ENCODE data around the gene LIMS3. TPM values are rescaled to one million over a fixed set of nuclear protein-coding genes. Genes with fewer than 3 reads are reported as not detected.
"Not testable (repeated sequence)": the region's sequence is repeated elsewhere in the genome, so short reads cannot be mapped to it uniquely, and the experiment has no call there.

The LIMS3 gene, protein sequence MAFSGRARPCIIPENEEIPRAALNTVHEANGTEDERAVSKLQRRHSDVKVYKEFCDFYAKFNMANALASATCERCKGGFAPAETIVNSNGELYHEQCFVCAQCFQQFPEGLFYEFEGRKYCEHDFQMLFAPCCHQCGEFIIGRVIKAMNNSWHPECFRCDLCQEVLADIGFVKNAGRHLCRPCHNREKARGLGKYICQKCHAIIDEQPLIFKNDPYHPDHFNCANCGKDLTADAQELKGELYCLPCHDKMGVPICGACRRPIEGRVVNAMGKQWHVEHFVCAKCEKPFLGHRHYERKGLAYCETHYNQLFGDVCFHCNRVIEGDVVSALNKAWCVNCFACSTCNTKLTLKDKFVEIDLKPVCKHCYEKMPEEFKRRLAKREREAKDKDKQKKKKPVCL
- not detected in 2 replicates for total RNA-seq

DNA sequence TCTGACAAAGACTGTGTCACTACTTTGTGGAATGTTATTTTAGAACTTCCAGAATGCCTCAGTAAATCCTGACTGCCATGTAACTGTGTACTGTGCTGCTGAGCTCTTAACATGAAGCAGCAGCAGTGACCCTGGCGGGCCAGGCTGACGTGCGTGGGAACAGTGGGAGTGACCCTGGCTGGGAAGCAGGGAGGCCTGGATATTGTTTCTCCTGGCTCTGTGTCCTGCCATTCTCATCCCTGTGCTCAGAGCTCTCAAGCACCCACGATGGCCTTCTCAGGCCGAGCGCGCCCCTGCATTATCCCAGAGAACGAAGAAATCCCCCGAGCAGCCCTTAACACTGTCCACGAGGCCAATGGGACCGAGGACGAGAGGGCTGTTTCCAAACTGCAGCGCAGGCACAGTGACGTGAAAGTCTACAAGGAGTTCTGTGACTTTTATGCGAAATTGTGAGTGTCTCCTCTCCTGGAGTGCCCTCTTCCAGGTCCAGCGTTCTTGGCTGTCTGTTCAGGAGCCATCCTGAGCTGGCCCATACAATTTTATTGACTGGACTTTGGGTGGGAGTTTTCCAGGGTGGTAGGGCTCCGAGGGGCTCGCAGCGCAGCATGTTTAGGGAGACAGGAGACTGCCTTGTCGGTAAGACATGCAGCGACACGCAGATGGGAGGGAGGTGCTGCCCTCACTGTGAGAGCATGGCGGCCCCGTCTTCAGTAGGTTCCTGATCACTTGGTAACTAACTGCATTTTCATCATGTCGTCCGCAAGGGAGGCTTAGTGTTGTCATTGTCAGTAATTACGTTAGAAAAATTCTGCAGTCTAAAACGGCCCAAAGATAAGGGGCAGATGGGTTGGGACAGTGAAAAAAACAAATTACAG, at the start of gene LIMS3:
Gene LIMS3, plus strand, starts transcription at position 227 of the 875 bp plus-strand sequence. Its CDS starts 41 bp downstream, at position 268.
- DNase-seq (ENCODE audit: low spot score); intact Hi-C loops (cut with micrococcal nuclease); H3K36me3 Mint-ChIP-seq (ENCODE audit: low read depth); H3K27me3 Mint-ChIP-seq (ENCODE audit: low read depth); H3K9me3 Mint-ChIP-seq; H3K4me3 Mint-ChIP-seq (ENCODE audit: low read depth); H3K27ac Mint-ChIP-seq; H3K4me1 Mint-ChIP-seq (ENCODE audit: low read depth): not testable (repeated sequence)

DNA sequence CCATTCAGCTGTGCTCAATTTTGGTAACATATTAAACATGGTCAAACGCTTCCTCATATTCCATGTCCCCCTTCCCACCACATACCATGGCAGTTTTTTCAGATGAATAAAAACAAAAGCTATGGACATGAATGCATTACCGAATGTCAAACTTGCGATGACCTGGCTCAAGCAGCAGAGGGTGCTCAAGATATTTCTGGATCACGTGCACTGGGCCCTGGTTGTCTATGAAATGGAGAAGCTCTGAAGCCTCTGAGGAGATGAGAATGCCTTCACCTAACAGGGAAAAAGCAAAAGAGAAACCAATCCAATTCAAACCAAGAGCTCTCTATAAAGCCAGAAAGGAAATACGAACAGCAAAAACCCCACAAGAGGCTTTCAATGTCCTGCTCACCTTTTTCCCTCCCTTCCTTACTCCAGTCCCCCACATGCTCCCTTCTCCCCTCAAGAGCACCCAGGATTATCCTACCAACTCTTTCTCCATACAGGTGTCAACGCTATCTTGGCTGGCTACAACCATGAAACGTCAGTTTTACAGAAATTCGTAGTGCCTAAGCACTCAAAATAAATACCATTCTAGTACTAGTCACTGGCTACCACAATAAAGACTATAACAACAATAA, 27.2 kb upstream of the LIMS3 start:
- H3K9me3 Mint-ChIP-seq; H3K4me1 Mint-ChIP-seq (ENCODE audit: low read depth); DNase-seq (ENCODE audit: low spot score); H3K27me3 Mint-ChIP-seq (ENCODE audit: low read depth); H3K4me3 Mint-ChIP-seq (ENCODE audit: low read depth); intact Hi-C loops (cut with micrococcal nuclease); H3K27ac Mint-ChIP-seq; H3K36me3 Mint-ChIP-seq (ENCODE audit: low read depth): not testable (repeated sequence)

DNA sequence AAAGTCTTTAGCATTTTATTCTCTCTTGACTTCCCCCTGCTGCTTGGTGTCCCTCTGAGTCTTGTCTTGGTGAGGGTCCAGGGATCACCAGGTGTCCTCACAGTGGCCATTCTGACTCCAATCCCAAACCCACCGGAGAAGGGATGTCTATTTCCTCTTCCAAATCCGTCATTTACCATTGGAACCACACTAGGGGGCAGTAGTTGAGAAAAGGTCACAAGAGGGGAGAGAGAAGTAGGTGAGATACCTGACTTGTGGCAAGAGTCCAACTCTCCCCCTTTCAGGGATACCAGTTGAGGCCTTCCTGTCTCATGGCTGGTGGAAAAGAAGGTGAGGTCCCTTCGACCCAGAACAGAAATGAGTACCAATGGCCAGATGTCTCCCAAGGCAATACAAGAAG, 21.9 kb upstream of the LIMS3 start:
- H3K36me3 Mint-ChIP-seq (ENCODE audit: low read depth); H3K27me3 Mint-ChIP-seq (ENCODE audit: low read depth); intact Hi-C loops (cut with micrococcal nuclease); H3K9me3 Mint-ChIP-seq; H3K4me3 Mint-ChIP-seq (ENCODE audit: low read depth); H3K4me1 Mint-ChIP-seq (ENCODE audit: low read depth); DNase-seq (ENCODE audit: low spot score); H3K27ac Mint-ChIP-seq: not testable (repeated sequence)

DNA sequence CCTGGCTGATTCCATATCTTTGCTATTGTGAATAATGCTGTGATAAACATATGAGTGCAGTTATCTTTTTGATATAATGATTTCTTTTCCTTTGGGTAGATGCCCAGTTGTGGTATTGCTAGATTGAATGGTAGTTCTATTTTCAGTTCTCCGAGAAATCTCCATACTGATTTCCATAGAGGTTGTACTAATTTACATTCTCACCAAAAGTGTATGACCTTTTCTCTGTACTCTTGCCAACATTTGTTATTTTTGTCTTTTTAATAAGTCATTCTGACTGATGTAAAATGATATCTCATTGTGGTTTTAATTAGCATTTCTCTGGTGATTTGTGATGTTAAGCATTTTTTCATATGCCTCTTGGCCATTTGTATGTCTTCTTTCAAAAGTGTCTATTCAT, 16.4 kb upstream of the LIMS3 start:
- intact Hi-C loops (cut with micrococcal nuclease); H3K9me3 Mint-ChIP-seq; H3K36me3 Mint-ChIP-seq (ENCODE audit: low read depth); H3K27ac Mint-ChIP-seq; DNase-seq (ENCODE audit: low spot score); H3K4me3 Mint-ChIP-seq (ENCODE audit: low read depth); H3K27me3 Mint-ChIP-seq (ENCODE audit: low read depth); H3K4me1 Mint-ChIP-seq (ENCODE audit: low read depth): not testable (repeated sequence)

DNA sequence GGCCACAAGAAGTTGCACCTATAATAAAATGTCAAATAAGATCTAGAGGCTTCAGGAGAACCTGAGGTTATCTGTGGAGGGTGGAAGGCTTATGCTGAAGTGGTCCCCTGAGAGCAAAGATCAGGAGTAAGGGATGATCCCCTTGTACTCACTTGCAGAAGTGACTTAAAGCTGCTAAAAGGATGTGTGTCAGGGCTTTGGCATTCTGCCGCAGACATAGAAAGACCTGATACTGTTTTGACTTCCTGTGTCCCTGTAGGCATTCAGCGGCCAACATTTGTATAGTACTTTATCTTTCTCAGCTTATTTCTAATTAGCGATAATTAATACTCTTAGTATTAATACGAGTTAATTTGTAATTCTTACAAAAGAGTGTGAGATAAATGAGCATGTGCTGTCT, 10.1 kb upstream of the LIMS3 start:
- H3K4me1 Mint-ChIP-seq (ENCODE audit: low read depth); H3K36me3 Mint-ChIP-seq (ENCODE audit: low read depth); H3K27me3 Mint-ChIP-seq (ENCODE audit: low read depth); H3K4me3 Mint-ChIP-seq (ENCODE audit: low read depth); DNase-seq (ENCODE audit: low spot score); H3K9me3 Mint-ChIP-seq; intact Hi-C loops (cut with micrococcal nuclease); H3K27ac Mint-ChIP-seq: not testable (repeated sequence)

DNA sequence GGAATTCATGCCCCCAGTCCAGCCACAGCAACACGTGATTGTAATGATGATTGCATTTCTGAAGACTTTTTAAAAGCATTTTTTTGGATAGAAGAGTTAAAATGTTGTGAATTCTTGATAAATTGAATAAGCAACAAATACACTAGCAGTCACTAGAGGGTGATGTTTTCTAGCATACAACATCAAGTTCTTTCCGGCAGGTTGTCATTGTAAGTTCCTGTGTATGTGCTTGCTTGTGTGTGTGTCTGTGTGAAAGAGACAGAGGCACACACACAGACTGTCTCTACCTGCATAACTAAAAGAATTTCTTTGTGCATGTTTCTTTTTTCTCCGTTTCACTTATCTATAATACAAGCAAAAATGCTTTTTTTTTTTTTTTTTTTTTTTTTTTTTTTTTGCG, 8.6 kb upstream of the LIMS3 start:
- H3K27me3 Mint-ChIP-seq (ENCODE audit: low read depth); H3K4me3 Mint-ChIP-seq (ENCODE audit: low read depth); H3K27ac Mint-ChIP-seq; intact Hi-C loops (cut with micrococcal nuclease); H3K36me3 Mint-ChIP-seq (ENCODE audit: low read depth); DNase-seq (ENCODE audit: low spot score); H3K9me3 Mint-ChIP-seq; H3K4me1 Mint-ChIP-seq (ENCODE audit: low read depth): not testable (repeated sequence)

DNA sequence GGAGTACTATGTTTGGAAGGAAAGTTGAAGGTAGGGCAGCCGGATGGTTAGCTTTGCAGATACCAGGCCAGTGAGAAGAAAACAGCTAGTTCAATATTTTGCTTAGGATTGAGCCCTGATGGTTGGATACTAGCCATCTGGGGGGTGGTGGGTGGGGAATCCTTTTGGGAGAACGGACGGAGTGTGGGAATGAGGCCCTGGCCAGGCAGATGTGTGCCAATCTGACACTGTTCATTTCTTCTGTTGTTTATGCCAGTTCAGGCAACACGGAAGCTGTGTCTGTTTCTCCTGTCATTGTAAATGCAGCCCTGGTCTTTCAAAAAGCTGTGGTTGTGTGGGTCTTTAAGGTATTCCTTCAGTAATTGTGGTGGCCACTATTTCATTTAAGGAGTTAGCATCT, 7.5 kb upstream of the LIMS3 start:
- H3K4me1 Mint-ChIP-seq (ENCODE audit: low read depth); intact Hi-C loops (cut with micrococcal nuclease); H3K9me3 Mint-ChIP-seq; H3K27ac Mint-ChIP-seq; H3K4me3 Mint-ChIP-seq (ENCODE audit: low read depth); DNase-seq (ENCODE audit: low spot score); H3K27me3 Mint-ChIP-seq (ENCODE audit: low read depth); H3K36me3 Mint-ChIP-seq (ENCODE audit: low read depth): not testable (repeated sequence)

DNA sequence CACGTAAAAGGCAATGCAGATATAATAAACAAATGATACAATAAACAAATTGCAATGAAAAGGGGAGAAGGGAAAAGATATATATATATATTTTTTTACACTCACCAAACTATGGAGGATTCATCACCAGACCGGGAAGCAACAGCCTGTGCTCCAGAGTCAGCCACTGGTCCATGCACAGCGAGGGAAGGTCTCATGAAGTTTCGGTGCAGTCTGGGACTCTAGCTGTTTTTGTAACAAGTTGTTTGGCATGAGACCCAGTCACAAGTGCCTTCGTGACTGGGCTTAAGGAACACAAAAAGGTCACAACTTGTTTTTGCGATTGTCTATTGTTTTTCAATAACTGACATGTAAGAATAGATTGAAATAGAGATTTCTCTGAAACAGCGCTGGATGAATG, 4.8 kb upstream of the LIMS3 start:
- DNase-seq (ENCODE audit: low spot score); H3K27me3 Mint-ChIP-seq (ENCODE audit: low read depth); H3K4me3 Mint-ChIP-seq (ENCODE audit: low read depth); intact Hi-C loops (cut with micrococcal nuclease); H3K4me1 Mint-ChIP-seq (ENCODE audit: low read depth); H3K27ac Mint-ChIP-seq; H3K9me3 Mint-ChIP-seq; H3K36me3 Mint-ChIP-seq (ENCODE audit: low read depth): not testable (repeated sequence)

DNA sequence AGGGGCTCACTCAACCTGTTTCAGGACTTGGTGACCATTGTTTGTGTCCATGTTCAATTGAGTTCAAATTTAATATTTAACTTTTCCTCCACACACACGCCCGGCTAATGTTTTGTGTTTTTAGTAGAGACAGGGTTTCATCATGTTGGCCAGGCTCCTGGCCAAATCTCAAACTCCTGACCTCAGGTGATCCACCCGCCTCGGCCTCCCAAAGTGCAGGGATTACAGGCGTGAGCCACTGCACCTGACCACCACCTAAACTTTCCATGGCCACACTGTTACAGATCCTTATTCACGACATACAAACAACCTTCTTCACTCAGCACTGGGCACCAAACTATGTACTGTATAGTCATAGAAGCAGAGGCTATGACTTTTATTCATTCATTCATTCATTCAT, 4.3 kb upstream of the LIMS3 start:
- intact Hi-C loops (cut with micrococcal nuclease); H3K9me3 Mint-ChIP-seq; H3K4me3 Mint-ChIP-seq (ENCODE audit: low read depth); H3K36me3 Mint-ChIP-seq (ENCODE audit: low read depth); H3K27me3 Mint-ChIP-seq (ENCODE audit: low read depth); H3K27ac Mint-ChIP-seq; DNase-seq (ENCODE audit: low spot score); H3K4me1 Mint-ChIP-seq (ENCODE audit: low read depth): not testable (repeated sequence)

DNA sequence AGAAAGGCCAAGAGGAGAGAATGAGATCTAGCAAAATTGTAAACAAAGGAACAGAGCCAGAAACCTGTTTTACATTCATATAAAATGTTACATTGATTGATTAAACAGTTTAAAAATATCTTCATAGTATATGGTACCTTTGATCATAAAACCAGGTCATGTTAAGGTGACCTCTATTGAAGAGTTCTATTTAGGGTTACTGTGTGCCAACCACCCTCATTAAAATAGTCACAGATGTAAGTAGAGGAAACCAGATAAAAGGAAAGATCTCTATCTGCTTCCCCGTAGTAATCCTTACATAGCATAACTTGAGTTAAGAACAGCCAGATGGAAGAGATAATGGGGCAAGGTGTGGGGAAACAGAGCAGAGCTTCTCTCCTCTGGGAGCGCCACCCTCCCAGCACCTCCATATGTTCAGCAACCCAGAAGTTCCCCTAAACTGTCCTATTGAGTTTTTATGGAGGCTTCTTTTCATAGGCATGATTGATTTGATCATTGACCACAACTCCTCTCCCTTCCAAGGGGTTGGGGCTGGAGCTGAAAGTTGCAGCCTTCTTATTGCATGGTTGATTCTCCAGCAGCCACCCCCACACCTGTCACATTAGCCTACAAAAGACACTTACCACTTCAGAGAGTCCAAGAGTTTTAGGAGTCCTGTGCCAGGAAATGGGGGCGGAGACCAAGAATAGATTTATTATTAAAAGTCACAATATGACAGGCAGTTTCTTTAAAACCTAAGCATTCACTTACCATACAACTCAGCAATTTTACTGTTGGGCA, 3.2 kb upstream of the LIMS3 start:
- H3K9me3 Mint-ChIP-seq = not testable (repeated sequence)

DNA sequence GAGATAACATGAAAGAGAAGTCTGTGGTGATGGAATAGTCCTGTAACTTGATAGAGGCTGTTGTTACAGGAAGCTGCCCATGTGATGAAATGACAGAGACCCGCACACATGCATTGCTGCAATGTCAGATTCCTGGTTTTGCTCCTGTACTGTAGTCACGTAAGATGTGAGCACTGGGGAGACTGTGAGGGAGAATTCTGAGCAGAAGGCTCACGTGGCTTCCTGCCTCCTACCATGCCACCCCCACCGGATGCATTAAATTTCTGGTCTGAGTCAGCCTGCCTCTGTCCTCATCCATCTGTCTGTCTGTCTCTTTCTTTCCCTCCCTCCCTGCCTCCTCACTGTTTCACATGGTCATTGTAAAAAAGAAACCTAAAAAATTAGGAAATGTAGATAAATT, 2.3 kb upstream of the LIMS3 start:
- H3K27me3 Mint-ChIP-seq (ENCODE audit: low read depth); H3K27ac Mint-ChIP-seq; H3K36me3 Mint-ChIP-seq (ENCODE audit: low read depth); H3K4me1 Mint-ChIP-seq (ENCODE audit: low read depth); DNase-seq (ENCODE audit: low spot score); intact Hi-C loops (cut with micrococcal nuclease); H3K9me3 Mint-ChIP-seq; H3K4me3 Mint-ChIP-seq (ENCODE audit: low read depth): not testable (repeated sequence)

More for the DNA sequence above, 3.2 kb upstream of the LIMS3 start:
- H3K27ac Mint-ChIP-seq; H3K27me3 Mint-ChIP-seq (ENCODE audit: low read depth); H3K36me3 Mint-ChIP-seq (ENCODE audit: low read depth); H3K4me1 Mint-ChIP-seq (ENCODE audit: low read depth); DNase-seq (ENCODE audit: low spot score); intact Hi-C loops (cut with micrococcal nuclease); H3K4me3 Mint-ChIP-seq (ENCODE audit: low read depth): not testable (repeated sequence)

DNA sequence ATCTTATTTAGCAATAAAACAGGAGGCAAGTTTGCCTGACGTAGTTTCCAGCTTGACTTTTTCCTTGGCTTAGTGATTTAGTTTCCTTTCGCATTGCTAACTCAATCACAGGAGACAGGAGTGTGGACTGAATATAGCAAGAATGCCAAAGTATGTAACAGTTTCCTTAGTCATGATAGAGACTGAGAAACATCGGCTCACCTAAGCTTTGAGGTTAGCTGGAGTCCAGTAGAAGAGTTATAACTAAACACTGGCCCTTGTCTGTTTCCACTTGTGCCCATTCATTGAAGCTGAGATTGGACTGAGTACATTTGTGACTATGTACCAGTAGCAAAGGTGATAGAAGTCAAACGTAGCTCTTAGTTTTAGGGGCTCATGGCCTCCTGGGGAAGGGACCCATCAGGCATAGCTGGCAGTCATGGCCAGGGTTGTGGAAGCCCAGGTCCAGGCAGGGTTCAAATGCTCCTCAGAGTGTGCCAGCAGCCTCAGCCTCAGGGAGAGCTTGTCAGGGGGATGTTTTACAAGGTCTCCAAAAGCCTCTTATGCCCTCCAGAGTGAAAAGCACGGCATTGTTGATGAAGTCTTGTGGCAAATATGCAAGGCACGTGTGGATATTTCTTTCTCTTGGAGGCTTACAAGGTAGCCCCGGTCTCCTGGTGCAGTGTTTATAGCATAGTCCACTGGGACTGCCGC, 573 bp upstream of the LIMS3 start:
- DNase-seq (ENCODE audit: low spot score); H3K27ac Mint-ChIP-seq; intact Hi-C loops (cut with micrococcal nuclease); H3K4me3 Mint-ChIP-seq (ENCODE audit: low read depth); H3K4me1 Mint-ChIP-seq (ENCODE audit: low read depth); H3K36me3 Mint-ChIP-seq (ENCODE audit: low read depth); H3K9me3 Mint-ChIP-seq; H3K27me3 Mint-ChIP-seq (ENCODE audit: low read depth): not testable (repeated sequence)

Measured in activated T-helper 2 cell treated with anti-CD3 and anti-CD28 coated beads, Interferon-gamma antibody, Interleukin-2, Interleukin-4, amounts not matched to agents 10 μg/mL and 5 μg/mL and 100 μg/mL, durations not matched to agents 14 hours and 24 hours and 36 hours (primary cell).